Lower leg skin (tissue), 3 donors: ENCODE measurements around the gene FYCO1.
"Not testable (repeated sequence)": the region's sequence is repeated elsewhere in the genome, so short reads cannot be mapped to it uniquely, and the experiment has no call there.

Experiments
- POLR2A ChIP-seq, 2 donors: fragments of 450-650 bp; IDR thresholded peaks; one replicate each; pipeline ENCODE4 v1.6.1; 2016 to 2017; ENCODE audit warnings: antibody characterized with exemption in 2 of 2, mild to moderate bottlenecking in 1 of 2, moderate library complexity in 1 of 2
- TF ChIP-seq, protein P1 (sequence below), 3 donors: fragments of 450-650 bp; IDR thresholded peaks; one replicate each; pipeline ENCODE4 v1.5.1; 2016; ENCODE audit warnings: antibody characterized with exemption in 3 of 3, mild to moderate bottlenecking in 3 of 3, moderate library complexity in 2 of 3

DNA sequence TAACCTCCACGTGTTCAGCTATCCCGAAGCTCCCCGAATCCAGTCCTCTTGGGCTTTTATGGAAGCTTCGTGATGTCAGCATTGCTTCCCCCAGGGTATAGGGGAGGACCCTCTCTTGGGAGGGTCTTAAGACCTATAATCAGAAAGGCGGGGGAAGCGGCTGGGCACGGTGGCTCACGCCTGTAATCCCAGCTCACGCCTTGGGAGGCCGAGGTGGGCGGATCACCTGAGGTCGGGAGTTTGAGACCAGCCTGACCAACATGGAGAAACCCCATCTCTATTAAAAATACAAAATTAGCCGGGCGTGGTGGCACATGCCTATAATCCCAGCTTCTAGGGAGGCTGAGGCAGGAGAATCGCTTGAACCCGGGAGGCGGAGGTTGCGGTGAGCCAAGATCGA, 1.9 kb upstream of the FYCO1 start:
- TF ChIP-seq, protein P1, sequence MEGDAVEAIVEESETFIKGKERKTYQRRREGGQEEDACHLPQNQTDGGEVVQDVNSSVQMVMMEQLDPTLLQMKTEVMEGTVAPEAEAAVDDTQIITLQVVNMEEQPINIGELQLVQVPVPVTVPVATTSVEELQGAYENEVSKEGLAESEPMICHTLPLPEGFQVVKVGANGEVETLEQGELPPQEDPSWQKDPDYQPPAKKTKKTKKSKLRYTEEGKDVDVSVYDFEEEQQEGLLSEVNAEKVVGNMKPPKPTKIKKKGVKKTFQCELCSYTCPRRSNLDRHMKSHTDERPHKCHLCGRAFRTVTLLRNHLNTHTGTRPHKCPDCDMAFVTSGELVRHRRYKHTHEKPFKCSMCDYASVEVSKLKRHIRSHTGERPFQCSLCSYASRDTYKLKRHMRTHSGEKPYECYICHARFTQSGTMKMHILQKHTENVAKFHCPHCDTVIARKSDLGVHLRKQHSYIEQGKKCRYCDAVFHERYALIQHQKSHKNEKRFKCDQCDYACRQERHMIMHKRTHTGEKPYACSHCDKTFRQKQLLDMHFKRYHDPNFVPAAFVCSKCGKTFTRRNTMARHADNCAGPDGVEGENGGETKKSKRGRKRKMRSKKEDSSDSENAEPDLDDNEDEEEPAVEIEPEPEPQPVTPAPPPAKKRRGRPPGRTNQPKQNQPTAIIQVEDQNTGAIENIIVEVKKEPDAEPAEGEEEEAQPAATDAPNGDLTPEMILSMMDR (IDR thresholded peaks at IDR 0.05) = not testable (repeated sequence)
- TF ChIP-seq POLR2A (IDR thresholded peaks at IDR 0.05) = not testable (repeated sequence)
